Measurements from ENCODE around the gene MNX1.
A peak's percentile ranks its signal among the peaks of the same experiment; 100 is the strongest.

- no peak for TF ChIP-seq POLR2AphosphoS5 (IDR thresholded peaks at IDR 0.05; ENCODE audit: low read length)
- TF ChIP-seq CTCF (IDR thresholded peaks at IDR 0.05 in 2 of 3, conservative IDR thresholded peaks at IDR 0.05 in 1 of 3; ENCODE audit: control insufficient read depth in 2 of 3, extremely low read depth in 1 of 3, insufficient read depth in 1 of 3, low read depth in 3 of 3, low read length in 3 of 3), result peak in 1 of 3 experiments; percentile 14; a peak in 2 of 6 replicates
- TF ChIP-seq MTA3 (IDR thresholded peaks at IDR 0.05; ENCODE audit: borderline replicate concordance, low read length), result no peak
- TF ChIP-seq BRCA1 (IDR thresholded peaks at IDR 0.05; ENCODE audit: low read depth, low read length), result no peak
- TF ChIP-seq JUNB (IDR thresholded peaks at IDR 0.05), result no peak
- TF ChIP-seq EZH2 (IDR thresholded peaks at IDR 0.05; ENCODE audit: borderline replicate concordance, control insufficient read depth, low read depth, low read length), result no peak
These were observed 40.5 kb downstream of the MNX1 start for GRCh38 chr7:156969972-156970420.
